GM21447 (cell line): ENCODE measurements around the gene USP2.

Experiments used
- ATAC-seq: cut with Tn5 transposase; IDR thresholded peaks from one replicate; pipeline ENCODE4 v1.9.1; 2021; ENCODE audit not compliant: unreplicated experiment

Gene USP2

GRCh38 chr11:119323532-119324033 is 57.9 kb downstream of the USP2 start:
- no peak for ATAC-seq

GRCh38 chr11:119322921-119323531 is 58.5 kb downstream of the USP2 start:
- no peak for ATAC-seq

GRCh38 chr11:119322360-119322739 is 59.1 kb downstream of the USP2 start:
- ATAC-seq: no peak

- peak; percentile 49 for ATAC-seq
Observed at GRCh38 chr11:119320776-119321524, 60.5 kb downstream of the USP2 start.

GRCh38 chr11:119320240-119320775 is 61.2 kb downstream of the USP2 start:
- no peak for ATAC-seq

GRCh38 chr11:119319700-119320239 is 61.7 kb downstream of the USP2 start:
- ATAC-seq: no peak

GRCh38 chr11:119319136-119319699 is 62.3 kb downstream of the USP2 start:
- ATAC-seq: no peak

- ATAC-seq: no peak
Observed at GRCh38 chr11:119318240-119319135, 63.0 kb downstream of the USP2 start.

GRCh38 chr11:119317592-119318239 is 63.8 kb downstream of the USP2 start:
- ATAC-seq: no peak

- no peak for ATAC-seq
Observed at GRCh38 chr11:119316729-119317591, 64.5 kb downstream of the USP2 start, which contains the start of gene MCAM. MCAM (minus strand) TSS chr11:119317130; CDS start chr11:119317101, 29 bp downstream.

GRCh38 chr11:119316016-119316728 is 65.3 kb downstream of the USP2 start:
- no peak for ATAC-seq

GRCh38 chr11:119315131-119316015 is 66.1 kb downstream of the USP2 start:
- no peak for ATAC-seq

GRCh38 chr11:119314726-119315125 is 66.8 kb downstream of the USP2 start:
- no peak for ATAC-seq

GRCh38 chr11:119310682-119311052 is 70.8 kb downstream of the USP2 start:
- no peak for ATAC-seq

- ATAC-seq: no peak
Observed at GRCh38 chr11:119309953-119310681, 71.4 kb downstream of the USP2 start.

GRCh38 chr11:119309411-119309810 is 72.1 kb downstream of the USP2 start:
- ATAC-seq: no peak

GRCh38 chr11:119307974-119308373 is 73.5 kb downstream of the USP2 start:
- ATAC-seq: no peak
